Measurements from ENCODE around the gene PAM16. TPM values are rescaled to one million over a fixed set of nuclear protein-coding genes. Genes with fewer than 3 reads are reported as not detected.
A peak's percentile ranks its signal among the peaks of the same experiment; 100 is the strongest.

Gene PAM16
- total and polyA plus RNA-seq, 4 donors, result 23.0 to 183 (median 58.7) TPM

GRCh38 chr16:4295581-4295980 is 55.5 kb downstream of the PAM16 start:
- H3K9me3 ChIP-seq (ENCODE audit: control insufficient read depth in 4 of 4, insufficient read depth in 3 of 4, low read length in 3 of 4), result peaks cover 0 to 2% (median 0%) of the 10 kb centered on the region in 4 donors
- TF ChIP-seq CTCF (IDR thresholded peaks at IDR 0.05; ENCODE audit: control extremely low read depth, extremely low read depth), result no peak
- H3K9ac ChIP-seq (ENCODE audit: insufficient read depth in 1 of 2, low read length in 2 of 2), result no peak overlapping the region
- WGBS, 2 donors, result 87 to 90% methylated on average over 6 of the region's 6 CpGs
- no peak overlapping the region for H3K27ac ChIP-seq (ENCODE audit: low read depth in 1 of 2, low read length in 1 of 2)
- no peak overlapping the region for H3K4me3 ChIP-seq
- ATAC-seq (ENCODE audit: insufficient read depth, low FRiP score), result no peak
- no peaks in the 10 kb centered on the region for H3K36me3 ChIP-seq (ENCODE audit: control insufficient read depth in 4 of 4, insufficient read depth in 4 of 4, low read length in 4 of 4)
- no peak for DNase-seq
- peaks cover 0 to 35% (median 16%) of the 10 kb centered on the region in 5 donors for H3K4me1 ChIP-seq (ENCODE audit: control insufficient read depth in 5 of 5, insufficient read depth in 5 of 5, low read length in 5 of 5)
- H3K27me3 ChIP-seq (ENCODE audit: control insufficient read depth in 3 of 3, insufficient read depth in 3 of 3, low read length in 2 of 3), result no peaks in the 10 kb centered on the region

DNA sequence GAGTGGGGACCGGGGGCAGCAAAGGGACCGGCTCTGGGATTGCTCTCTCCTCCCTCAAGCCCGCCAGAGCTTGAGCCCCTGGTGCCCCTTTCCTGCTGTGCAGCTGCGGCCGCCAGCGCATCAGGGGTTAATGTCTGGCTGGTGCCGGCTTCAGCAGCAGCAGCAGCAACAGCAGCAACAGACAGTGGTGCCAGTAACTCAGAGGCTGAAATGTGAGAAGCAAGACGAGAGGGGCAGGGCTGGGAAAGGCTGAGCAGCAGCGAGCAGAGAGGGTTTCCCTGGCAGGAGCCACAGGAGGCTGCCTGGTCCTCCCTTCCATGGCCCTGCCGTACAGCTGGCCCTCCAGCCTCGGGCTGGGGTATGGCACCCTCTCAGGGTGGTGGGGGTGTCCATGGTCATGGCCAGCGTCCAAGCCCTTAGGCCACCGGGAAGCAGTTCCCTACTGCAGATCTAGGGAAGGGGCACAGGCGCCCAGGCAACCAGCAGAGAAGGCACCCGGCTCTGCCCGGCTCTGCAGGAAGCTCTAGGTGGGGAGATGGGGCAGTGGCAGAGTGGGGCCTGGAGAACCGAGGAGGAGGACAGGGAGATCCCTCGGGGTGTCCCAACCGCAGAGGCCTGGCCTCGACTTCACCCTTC is 57.2 kb downstream of the PAM16 start:
- Histone ChIP-seq H3K9me3 (ENCODE audit: control insufficient read depth in 4 of 4, insufficient read depth in 3 of 4, low read length in 3 of 4) (peaks cover 0 to 2% (median 0%) of the 10 kb centered on the region in 4 donors), H3K27me3 (ENCODE audit: control insufficient read depth in 3 of 3, insufficient read depth in 3 of 3, low read length in 2 of 3) (no peaks in the 10 kb centered on the region), H3K9ac (ENCODE audit: insufficient read depth in 1 of 2, low read length in 2 of 2) (peak overlapping the region; percentile 25 to 59), H3K4me1 (ENCODE audit: control insufficient read depth in 5 of 5, insufficient read depth in 5 of 5, low read length in 5 of 5) (peaks cover 0 to 35% (median 13%) of the 10 kb centered on the region in 5 donors), H3K27ac (ENCODE audit: low read depth in 1 of 2, low read length in 1 of 2) (peak overlapping the region in 1 of 2 donors; percentile 67), H3K36me3 (ENCODE audit: control insufficient read depth in 4 of 4, insufficient read depth in 4 of 4, low read length in 4 of 4) (no peaks in the 10 kb centered on the region), H3K4me3 (no peak overlapping the region)
- DNase-seq, result peak; percentile 92 to 97 (median 94)
- no peak for ATAC-seq (ENCODE audit: insufficient read depth, low FRiP score)
- TF ChIP-seq CTCF (IDR thresholded peaks at IDR 0.05; ENCODE audit: control extremely low read depth, extremely low read depth), result no peak
- 17 to 19% methylated on average over 20 of the region's 20 CpGs for WGBS, 2 donors

DNA sequence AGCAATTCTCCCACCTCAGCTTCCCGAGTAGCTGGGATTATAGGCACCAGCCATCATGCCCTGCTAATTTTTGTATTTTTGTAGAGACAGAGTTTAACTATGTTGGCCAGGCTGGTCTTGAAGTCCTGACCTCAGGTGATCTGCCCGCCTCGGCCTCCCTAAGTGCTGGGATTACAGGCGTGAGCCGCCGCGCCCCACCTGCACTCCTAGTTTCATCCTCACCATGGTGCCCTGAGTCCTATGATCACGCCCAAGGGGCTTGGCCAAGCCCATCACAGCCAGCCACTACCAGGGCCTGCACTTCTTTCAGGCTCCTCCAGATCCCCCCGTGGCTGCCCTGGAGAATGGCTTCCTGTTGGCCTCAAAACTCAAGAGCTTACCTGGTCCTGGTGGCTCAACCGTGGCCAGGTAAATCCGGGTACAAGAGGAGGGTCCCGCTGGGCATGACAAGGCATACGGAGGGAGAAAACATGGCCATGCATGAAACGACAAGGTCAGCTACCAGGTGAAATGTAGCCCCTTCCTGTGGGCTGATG is 57.9 kb downstream of the PAM16 start:
- Histone ChIP-seq H3K4me1 (ENCODE audit: control insufficient read depth in 5 of 5, insufficient read depth in 5 of 5, low read length in 5 of 5) (peaks cover 0 to 36% (median 11%) of the 10 kb centered on the region in 5 donors), H3K9ac (ENCODE audit: insufficient read depth in 1 of 2, low read length in 2 of 2) (peak overlapping the region; percentile 25 to 59), H3K27ac (ENCODE audit: low read depth in 1 of 2, low read length in 1 of 2) (peak overlapping the region in 1 of 2 donors; percentile 67), H3K4me3 (no peak overlapping the region), H3K27me3 (ENCODE audit: control insufficient read depth in 3 of 3, insufficient read depth in 3 of 3, low read length in 2 of 3) (no peaks in the 10 kb centered on the region), H3K9me3 (ENCODE audit: control insufficient read depth in 4 of 4, insufficient read depth in 3 of 4, low read length in 3 of 4) (peaks cover 0 to 2% (median 0%) of the 10 kb centered on the region in 4 donors), H3K36me3 (ENCODE audit: control insufficient read depth in 4 of 4, insufficient read depth in 4 of 4, low read length in 4 of 4) (no peaks in the 10 kb centered on the region)
- ATAC-seq (ENCODE audit: insufficient read depth, low FRiP score), result no peak
- no peak for DNase-seq
- TF ChIP-seq CTCF (IDR thresholded peaks at IDR 0.05; ENCODE audit: control extremely low read depth, extremely low read depth), result no peak
- WGBS, 2 donors, result 74 to 76% methylated on average over 14 of the region's 14 CpGs

All from lung (tissue), 12 donors.